Transverse colon (tissue), 4 donors: ENCODE measurements around the gene UBAP2. TPM values are rescaled to one million over a fixed set of nuclear protein-coding genes. Genes with fewer than 3 reads are reported as not detected.

Experiments
- DNase-seq: peaks from one replicate; pipeline ENCODE4 v3.0.0-alpha.2; 2019
- H3K27ac ChIP-seq, 4 donors: fragments of 200-600 bp; sonication (generic); 2 replicates each; pipeline ENCODE4 v1.5.1; 2016 to 2018; ENCODE audit warnings: inconsistent platforms in 4 of 4
- H3K27me3 ChIP-seq: fragments of 200-600 bp; sonication (generic); 2 replicates; pipeline ENCODE4 v1.5.1; 2017; ENCODE audit warnings: inconsistent platforms
- H3K36me3 ChIP-seq, 4 donors: fragments of 200-600 bp; sonication (generic); 2 replicates each; pipeline ENCODE4 v1.5.1; 2017 to 2019; ENCODE audit warnings: inconsistent platforms in 4 of 4
- H3K4me1 ChIP-seq, 4 donors: fragments of 200-600 bp; sonication (generic); 2 replicates each; pipeline ENCODE4 v1.5.1; 2017 to 2020; ENCODE audit warnings: inconsistent platforms in 4 of 4
- H3K4me3 ChIP-seq, 4 donors: fragments of 200-600 bp; sonication (generic); 1 replicate in 1 of 4; 2 replicates in 3 of 4; pipeline versions ENCODE4 v1.5.1 to v1.6.1; 2017 to 2019; ENCODE audit warnings: inconsistent platforms in 4 of 4
- H3K9me3 ChIP-seq, 2 donors: fragments of 200-600 bp; sonication (generic); 2 replicates each; pipeline ENCODE4 v1.5.1; 2017 to 2019; ENCODE audit warnings: inconsistent platforms in 2 of 2
- EP300 ChIP-seq: sonication (generic); formaldehyde crosslinking; IDR thresholded peaks from one replicate; pipeline ENCODE4 v1.6.1; 2017; ENCODE audit warnings: antibody characterized with exemption, low read depth
- POLR2A ChIP-seq: fragments of 450-650 bp; IDR thresholded peaks from one replicate; pipeline ENCODE4 v1.6.1; 2016; ENCODE audit warnings: antibody characterized with exemption, mild to moderate bottlenecking, moderate library complexity
- POLR2AphosphoS5 ChIP-seq, 3 donors: sonication (generic); formaldehyde crosslinking; IDR thresholded peaks; one replicate each; pipeline ENCODE4 v1.6.1; 2016; ENCODE audit warnings: antibody characterized with exemption in 3 of 3
- WGBS, 2 donors: methylation state at CpG; one replicate each; pipeline ENCODE4 v1.1.5; 2018; ENCODE audit warnings: low coverage in 1 of 2; 5-methylcytosine and 5-hydroxymethylcytosine counted together
- in situ Hi-C, 4 donors: fragments of 200-750 bp; cut with MboI; loops; one replicate each; pipeline versions ENCODE4 v1.15.0 to v1.15.1; 2017; ENCODE audit warnings: low sequenced_read_pairs in 3 of 4, low pct_ligation_motif_present in 1 of 4, low pct_unique_long_range_greater_than_20kb in 1 of 4
- intact Hi-C: fragments of 100-400 bp; cut with DNase I; formaldehyde crosslinking; loops from one replicate; pipeline ENCODE4 v1.15.1; 2023; ENCODE audit warnings: low total_unique reads
- total RNA-seq, 4 donors: library from RNA; depleted of rRNA; stranded (reverse); fragments of >200 nt; gene quantifications; one replicate each; pipeline ENCODE4 v1.1.0, GENCODE V29; 2016
- TF ChIP-seq, protein P1 (sequence below), 5 experiments: fragments of 200-600 bp in 3 of 5; fragments of 450-650 bp in 2 of 5; sonication (generic) in 3 of 5; IDR thresholded peaks; 1 replicate in 2 of 5; 2 replicates in 3 of 5; pipeline ENCODE4 v1.5.1; 2016 to 2017; ENCODE audit warnings: antibody characterized with exemption in 5 of 5, inconsistent platforms in 3 of 5, mild to moderate bottlenecking in 2 of 5, moderate library complexity in 1 of 5

The UBAP2 gene
- total RNA-seq, 4 donors from 2014 or later: 22.5 to 52.1 (median 31.7) TPM

GRCh38 chr9:34036625-34037024, 12.1 kb downstream of the UBAP2 start:
- Histone ChIP-seq H3K4me3 (no peak overlapping the region), H3K27me3 (no peaks in the 10 kb centered on the region), H3K4me1 (no peaks in the 10 kb centered on the region), H3K9me3 (no peaks in the 10 kb centered on the region), H3K27ac (no peak overlapping the region), H3K36me3 (peaks cover 0 to 7% (median 0%) of the 10 kb centered on the region in 4 donors)
- DNase-seq: no peak
- 95 to 100% methylated on average over 4 to 5 of the region's 5 CpGs for WGBS, 2 donors
- no peak for TF ChIP-seq EP300
- TF ChIP-seq, protein P1, sequence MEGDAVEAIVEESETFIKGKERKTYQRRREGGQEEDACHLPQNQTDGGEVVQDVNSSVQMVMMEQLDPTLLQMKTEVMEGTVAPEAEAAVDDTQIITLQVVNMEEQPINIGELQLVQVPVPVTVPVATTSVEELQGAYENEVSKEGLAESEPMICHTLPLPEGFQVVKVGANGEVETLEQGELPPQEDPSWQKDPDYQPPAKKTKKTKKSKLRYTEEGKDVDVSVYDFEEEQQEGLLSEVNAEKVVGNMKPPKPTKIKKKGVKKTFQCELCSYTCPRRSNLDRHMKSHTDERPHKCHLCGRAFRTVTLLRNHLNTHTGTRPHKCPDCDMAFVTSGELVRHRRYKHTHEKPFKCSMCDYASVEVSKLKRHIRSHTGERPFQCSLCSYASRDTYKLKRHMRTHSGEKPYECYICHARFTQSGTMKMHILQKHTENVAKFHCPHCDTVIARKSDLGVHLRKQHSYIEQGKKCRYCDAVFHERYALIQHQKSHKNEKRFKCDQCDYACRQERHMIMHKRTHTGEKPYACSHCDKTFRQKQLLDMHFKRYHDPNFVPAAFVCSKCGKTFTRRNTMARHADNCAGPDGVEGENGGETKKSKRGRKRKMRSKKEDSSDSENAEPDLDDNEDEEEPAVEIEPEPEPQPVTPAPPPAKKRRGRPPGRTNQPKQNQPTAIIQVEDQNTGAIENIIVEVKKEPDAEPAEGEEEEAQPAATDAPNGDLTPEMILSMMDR (IDR thresholded peaks at IDR 0.05): no peak
- TF ChIP-seq POLR2A: no peak
- no peak for TF ChIP-seq POLR2AphosphoS5 (IDR thresholded peaks at IDR 0.05)
- intact Hi-C loops (no loop called here), in situ Hi-C loops (no loop called here)

DNA sequence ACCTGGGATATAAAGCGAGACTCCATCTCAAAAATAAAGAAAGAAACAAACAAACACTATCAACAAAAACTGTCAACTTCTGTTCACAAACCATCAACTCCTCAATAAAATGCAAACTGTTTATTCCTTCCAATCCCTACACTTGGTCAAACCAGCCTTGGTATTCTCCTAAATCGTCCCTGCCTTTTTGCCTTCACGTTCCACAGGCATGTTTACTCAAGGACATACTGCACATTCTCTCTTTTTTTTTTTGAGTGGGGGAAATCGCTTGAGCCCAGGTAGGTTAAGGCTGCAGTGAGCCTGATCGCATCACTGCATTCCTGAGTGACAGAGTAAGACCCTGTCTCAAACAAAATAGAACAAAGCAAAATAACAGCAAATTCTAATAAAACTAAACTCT, 13.0 kb downstream of the UBAP2 start:
- Histone ChIP-seq H3K27ac (no peak overlapping the region), H3K4me1 (no peaks in the 10 kb centered on the region), H3K9me3 (no peaks in the 10 kb centered on the region), H3K4me3 (no peak overlapping the region), H3K36me3 (peaks cover 0 to 7% (median 0%) of the 10 kb centered on the region in 4 donors), H3K27me3 (no peaks in the 10 kb centered on the region)
- in situ Hi-C loops (no loop called here), intact Hi-C loops (no loop called here)
- TF ChIP-seq POLR2A: no peak
- TF ChIP-seq EP300: no peak
- TF ChIP-seq, protein P1 (IDR thresholded peaks at IDR 0.05): no peak
- no peak for TF ChIP-seq POLR2AphosphoS5 (IDR thresholded peaks at IDR 0.05)
- no peak for DNase-seq
- WGBS, 2 donors: 63 to 80% methylated on average over 4 to 5 of the region's 5 CpGs

DNA sequence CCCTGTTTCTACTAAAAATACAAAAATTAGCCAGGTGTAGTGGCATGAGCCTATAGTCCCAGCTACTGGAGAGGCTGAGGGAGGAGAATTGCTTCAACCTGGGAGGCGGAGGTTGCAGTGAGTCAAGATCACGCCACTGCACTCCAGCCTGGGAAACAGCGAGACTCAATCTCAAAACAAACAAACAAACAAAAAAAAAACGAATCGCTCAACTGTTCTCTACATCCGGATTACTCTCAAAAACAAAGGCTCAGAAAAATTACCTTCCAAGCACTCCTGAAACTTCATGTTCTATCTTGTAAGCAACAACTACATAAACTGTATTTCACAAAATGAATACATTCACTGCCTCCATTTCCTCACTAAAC, 14.0 kb downstream of the UBAP2 start:
- WGBS, 2 donors: 82 to 91% methylated on average over 4 to 6 of the region's 6 CpGs
- Histone ChIP-seq H3K9me3 (no peaks in the 10 kb centered on the region), H3K27me3 (no peaks in the 10 kb centered on the region), H3K27ac (no peak overlapping the region), H3K4me3 (no peak overlapping the region), H3K36me3 (peaks cover 0 to 7% (median 0%) of the 10 kb centered on the region in 4 donors), H3K4me1 (no peaks in the 10 kb centered on the region)
- intact Hi-C loops: no loop called here
- DNase-seq: no peak
- TF ChIP-seq, protein P1 (IDR thresholded peaks at IDR 0.05): no peak
- no peak for TF ChIP-seq POLR2A
- TF ChIP-seq POLR2AphosphoS5 (IDR thresholded peaks at IDR 0.05): no peak
- no peak for TF ChIP-seq EP300
- in situ Hi-C loops: no loop called here

GRCh38 chr9:34032631-34033030, 16.1 kb downstream of the UBAP2 start:
- Histone ChIP-seq H3K27ac (no peak overlapping the region), H3K9me3 (no peaks in the 10 kb centered on the region), H3K4me1 (no peaks in the 10 kb centered on the region), H3K27me3 (no peaks in the 10 kb centered on the region), H3K36me3 (peaks cover 0 to 7% (median 0%) of the 10 kb centered on the region in 4 donors), H3K4me3 (no peak overlapping the region)
- intact Hi-C loops (no loop called here), in situ Hi-C loops (no loop called here)
- WGBS, 2 donors: 81 to 93% methylated on average over 3 to 7 of the region's 7 CpGs
- DNase-seq: no peak
- TF ChIP-seq, protein P1 (IDR thresholded peaks at IDR 0.05): no peak
- TF ChIP-seq EP300 (no peak), POLR2A (no peak), POLR2AphosphoS5 (IDR thresholded peaks at IDR 0.05) (no peak)
